SK-N-SH (cell line): Measurements from ENCODE around the gene PAM16. TPM values are rescaled to one million over a fixed set of nuclear protein-coding genes. Genes with fewer than 3 reads are reported as not detected.

Experiments used
- CTCF ChIA-PET: fragments of 300-600, 350-600 bp; formaldehyde crosslinking; extraction: SDS; loops from one replicate; lab custom pipeline; 2021; lab: Yijun Ruan, JAX
- POLR2A ChIA-PET: fragments of 350-600 bp; sonication (Branson Sonifier 250); formaldehyde crosslinking; extraction: SDS; loops from one replicate; lab custom pipeline; 2020; ENCODE audit warnings: antibody characterized with exemption, inconsistent platforms; lab: Yijun Ruan, JAX
- DNase-seq: peaks from one replicate; pipeline ENCODE4 v3.0.0; 2012
- H2AFZ ChIP-seq: fragments of 200-600 bp; sonication (generic); 2 replicates; pipeline ENCODE4 v1.8.1; 2016; ENCODE audit warnings: antibody characterized with exemption, mild to moderate bottlenecking, low read depth
- H3F3A ChIP-seq: fragments of 200-600 bp; sonication (generic); replicated peaks from 2 replicates; pipeline ENCODE3; 2016; ENCODE audit warnings: antibody characterized with exemption, mild to moderate bottlenecking; ENCODE audit not compliant: insufficient read depth
- H3K27ac ChIP-seq, 2 experiments: fragments of 200-500 bp in 1 of 2; fragments of 200-600 bp in 1 of 2; sonication (Bioruptor generic) in 1 of 2; sonication (generic), shearing (Covaris generic) in 1 of 2; 2 replicates each; pipeline versions ENCODE4 v1.5.1 to v1.6.1; 2014 to 2016; ENCODE audit warnings: low read depth in 2 of 2, inconsistent platforms in 1 of 2, low read length in 1 of 2, mild to moderate bottlenecking in 1 of 2, mixed read lengths in 1 of 2
- H3K27me3 ChIP-seq: fragments of 200-600 bp; sonication (generic), shearing (Covaris generic); 2 replicates; pipeline ENCODE4 v1.6.1; 2016; ENCODE audit warnings: mixed run types; ENCODE audit not compliant: insufficient read depth
- H3K36me3 ChIP-seq, 2 experiments: fragments of 200-500 bp in 1 of 2; fragments of 200-600 bp in 1 of 2; sonication (Bioruptor generic) in 1 of 2; sonication (generic) in 1 of 2; replicated peaks in 1 of 2; 2 replicates each; pipeline versions ENCODE3 to v1.5.1; 2014 to 2016; ENCODE audit warnings: low read length in 1 of 2, mild to moderate bottlenecking in 1 of 2; ENCODE audit not compliant: insufficient read depth in 2 of 2, control insufficient read depth in 1 of 2
- H3K4me1 ChIP-seq, 2 experiments: fragments of 200-500 bp in 1 of 2; fragments of 200-600 bp in 1 of 2; sonication (Bioruptor generic) in 1 of 2; sonication (generic), shearing (Covaris generic) in 1 of 2; 2 replicates each; pipeline versions ENCODE4 v1.5.1 to v1.6.1; 2014 to 2016; ENCODE audit warnings: low read depth in 1 of 2, low read length in 1 of 2, mixed run types in 1 of 2; ENCODE audit not compliant: insufficient read depth in 2 of 2, control insufficient read depth in 1 of 2
- H3K4me2 ChIP-seq: fragments of 200-600 bp; sonication (generic), shearing (Covaris generic); 2 replicates; pipeline ENCODE4 v1.6.1; 2017; ENCODE audit warnings: mixed run types
- H3K4me3 ChIP-seq, 2 experiments: fragments of 200-500 bp in 1 of 2; fragments of 200-600 bp in 1 of 2; sonication (Bioruptor generic) in 1 of 2; sonication (generic), shearing (Covaris generic) in 1 of 2; 2 replicates each; pipeline versions ENCODE4 v1.5.1 to v1.8.1; 2014 to 2016; ENCODE audit warnings: low read depth in 2 of 2, inconsistent platforms in 1 of 2, low read length in 1 of 2, mild to moderate bottlenecking in 1 of 2, mixed read lengths in 1 of 2, moderate library complexity in 1 of 2
- H3K79me2 ChIP-seq: fragments of 200-600 bp; sonication (generic); 2 replicates; pipeline ENCODE4 v1.8.1; 2017; ENCODE audit warnings: mild to moderate bottlenecking; ENCODE audit not compliant: insufficient read depth
- H3K9ac ChIP-seq: fragments of 200-600 bp; sonication (generic); 2 replicates; pipeline ENCODE4 v1.6.1; 2017; ENCODE audit warnings: mixed run types
- H3K9me2 ChIP-seq: fragments of 200-600 bp; sonication (generic); 2 replicates; pipeline ENCODE4 v1.6.1; 2017; ENCODE audit warnings: mixed run types
- H3K9me3 ChIP-seq: fragments of 200-600 bp; sonication (generic); 2 replicates; pipeline ENCODE4 v1.6.1; 2017; ENCODE audit warnings: mixed run types, mild to moderate bottlenecking, moderate library complexity
- H4K20me1 ChIP-seq: fragments of 200-600 bp; sonication (generic); 2 replicates; pipeline ENCODE4 v1.6.1; 2017; ENCODE audit warnings: mild to moderate bottlenecking, mixed run types; ENCODE audit not compliant: insufficient read depth
- CHD2 ChIP-seq: fragments of 150-350 bp; IDR thresholded peaks from 2 replicates; pipeline ENCODE4 v1.6.1; 2018; ENCODE audit warnings: low read length; ENCODE audit not compliant: partially characterized antibody
- CTCF ChIP-seq: fragments of 200-600 bp; sonication (generic); IDR thresholded peaks from 2 replicates; pipeline ENCODE4 v1.6.1; 2017; ENCODE audit warnings: antibody characterized with exemption, mild to moderate bottlenecking, moderate library complexity
- EP300 ChIP-seq, 2 experiments: IDR thresholded peaks; 2 replicates each; pipeline versions ENCODE4 v1.4.0 to v1.6.1; 2012; ENCODE audit warnings: borderline replicate concordance in 1 of 2, low read depth in 1 of 2, low read length in 1 of 2
- FOSL2 ChIP-seq: IDR thresholded peaks from 2 replicates; pipeline ENCODE4 v1.4.0; 2012; ENCODE audit warnings: low read depth, mild to moderate bottlenecking, moderate library complexity, borderline replicate concordance
- JUND ChIP-seq: IDR thresholded peaks from 2 replicates; pipeline ENCODE4 v1.4.0; 2012
- PBX3 ChIP-seq: IDR thresholded peaks from 2 replicates; pipeline ENCODE4; 2012
- POLR2AphosphoS5 ChIP-seq: IDR thresholded peaks from 2 replicates; pipeline ENCODE4 v1.6.1; 2012; ENCODE audit warnings: low read depth, low read length
- RAD21 ChIP-seq: IDR thresholded peaks from 2 replicates; pipeline ENCODE4 v1.6.1; 2012; ENCODE audit warnings: mild to moderate bottlenecking, low read length
- REST ChIP-seq: IDR thresholded peaks from 2 replicates; pipeline ENCODE4 v1.6.1; 2012; ENCODE audit warnings: mild to moderate bottlenecking, low read depth, low read length, moderate library complexity
- SMC3 ChIP-seq: IDR thresholded peaks from 2 replicates; pipeline ENCODE4 v1.6.1; 2012; ENCODE audit warnings: low read depth, low read length, improper control_type of control experiment
- TEAD4 ChIP-seq: IDR thresholded peaks from 2 replicates; pipeline ENCODE4 v1.4.0; 2012; ENCODE audit warnings: mild to moderate bottlenecking, borderline replicate concordance; ENCODE audit not compliant: insufficient read depth
- USF2 ChIP-seq: fragments of 150-350 bp; IDR thresholded peaks from 2 replicates; pipeline ENCODE4 v1.6.1; 2017; ENCODE audit warnings: antibody characterized with exemption, low read length, low read depth, borderline replicate concordance
- ZBTB33 ChIP-seq: IDR thresholded peaks from 2 replicates; pipeline ENCODE4 v1.4.0; 2012; ENCODE audit warnings: low read depth, borderline replicate concordance
- WGBS: methylation state at CpG from one replicate; pipeline ENCODE4 v1.1.6; 2017; ENCODE audit warnings: low lambda C conversion rate; 5-methylcytosine and 5-hydroxymethylcytosine counted together
- polyA plus RNA-seq, 3 experiments: library from polyadenylated mRNA; depleted of rRNA; stranded (reverse); fragments of >200 nt; gene quantifications; 2 replicates each; pipeline ENCODE4 v1.2.3, GENCODE V29; 2012

Gene PAM16
- polyA plus RNA-seq, 1 of the 3 experiments (the other 2 are of a cell fraction): 96.4 TPM

- no peak overlapping the region for H3K9ac ChIP-seq
- no peak overlapping the region for H3K4me3 ChIP-seq
- no peaks in the 10 kb centered on the region for H3K27me3 ChIP-seq
- no peaks in the 10 kb centered on the region for H3K9me3 ChIP-seq
- H3K4me1 ChIP-seq: peaks cover 0 to 10% of the 10 kb centered on the region in 2 experiments; a peak in 1 of 4 replicates
- H3K79me2 ChIP-seq: no peaks in the 10 kb centered on the region
- no peak overlapping the region for H3K4me2 ChIP-seq
- peaks cover 6% of the 10 kb centered on the region for H3F3A ChIP-seq
- TF ChIP-seq CTCF: no peak
- no peak for TF ChIP-seq JUND
- TF ChIP-seq TEAD4: no peak
- no peak for TF ChIP-seq USF2
- TF ChIP-seq ZBTB33: no peak
- TF ChIP-seq CHD2: no peak
- no peak for TF ChIP-seq POLR2AphosphoS5
- no peak for TF ChIP-seq FOSL2
- TF ChIP-seq, all 33 proteins: peak for 0
- Histone ChIP-seq H4K20me1 (no peaks in the 10 kb centered on the region), H2AFZ (no peak overlapping the region), H3K9me2 (no peaks in the 10 kb centered on the region), H3K27ac (no peak overlapping the region), H3K36me3 (peaks cover 0 to 2% of the 10 kb centered on the region in 2 experiments)
- ChIA-PET POLR2A (interaction anchor here (1.0 kb wide), 1 partner anchor 33 kb away, joined by 4 read pairs; no protein-coding TSS in a partner anchor), CTCF (interaction anchor here (0.7 to 5.6 kb wide), 23 partner anchors 9 to 106 kb away, joined by 3 to 299 read pairs (median 11); partner anchors contain the start of gene CORO7)
- 94% methylated on average over 2 of the region's 3 CpGs for WGBS
- DNase-seq: no peak
Measured at GRCh38 chr16:4359914-4360313, 8.8 kb upstream of the PAM16 start.

GRCh38 chr16:4358831-4359561, 7.9 kb upstream of the PAM16 start:
- 48% methylated on average over 4 of the region's 19 CpGs for WGBS
- Histone ChIP-seq H2AFZ (no peak overlapping the region), H3K9ac (no peak overlapping the region), H3K4me2 (no peak overlapping the region), H4K20me1 (no peaks in the 10 kb centered on the region), H3K27me3 (no peaks in the 10 kb centered on the region), H3K27ac (no peak overlapping the region), H3K36me3 (peaks cover 0 to 2% of the 10 kb centered on the region in 2 experiments), H3K79me2 (no peaks in the 10 kb centered on the region), H3F3A (peaks cover 6% of the 10 kb centered on the region), H3K4me3 (peak overlapping the region in 1 of 2 experiments; percentile 29; a peak in 1 of 4 replicates), H3K4me1 (peaks cover 0 to 10% of the 10 kb centered on the region in 2 experiments; a peak in 1 of 4 replicates), H3K9me3 (no peaks in the 10 kb centered on the region), H3K9me2 (no peaks in the 10 kb centered on the region)
- POLR2A ChIA-PET: interaction anchor here (0.6 to 1.4 kb wide), 3 partner anchors 34 to 44 kb away, joined by 3 to 4 read pairs (median 4); no protein-coding TSS in a partner anchor
- peak; percentile 93 for DNase-seq
- CTCF ChIA-PET: interaction anchor here (0.6 to 5.6 kb wide), 29 partner anchors 9 to 117 kb away, joined by 3 to 299 read pairs (median 6); partner anchors contain the start of genes CORO7 and HMOX2
- peak; percentile 90 for TF ChIP-seq RAD21
- peak; percentile 97 for TF ChIP-seq SMC3
- TF ChIP-seq REST: no peak
- TF ChIP-seq PBX3: no peak
- TF ChIP-seq EP300 (IDR thresholded peaks at IDR 0.05; ENCODE audit: borderline replicate concordance in 1 of 2, low read depth in 1 of 2, low read length in 1 of 2): no peak
- no peak for TF ChIP-seq USF2
